Erythroblast (primary cell): ENCODE measurements around the gene ERGIC3.

Experiments
- DNase-seq, 2 experiments: peaks; one replicate each; lab custom pipeline; 2025; lab: John Stamatoyannopoulos, UW
- GATA1 ChIP-seq: IDR thresholded peaks from 2 replicates; pipeline ENCODE4 v1.6.1; 2011; ENCODE audit warnings: low read depth, mild to moderate bottlenecking, control low read depth, low read length, moderate library complexity
- POLR2A ChIP-seq: IDR thresholded peaks from 2 replicates; pipeline ENCODE4 v1.6.1; 2011; ENCODE audit warnings: mild to moderate bottlenecking, low read length

Gene ERGIC3

DNA sequence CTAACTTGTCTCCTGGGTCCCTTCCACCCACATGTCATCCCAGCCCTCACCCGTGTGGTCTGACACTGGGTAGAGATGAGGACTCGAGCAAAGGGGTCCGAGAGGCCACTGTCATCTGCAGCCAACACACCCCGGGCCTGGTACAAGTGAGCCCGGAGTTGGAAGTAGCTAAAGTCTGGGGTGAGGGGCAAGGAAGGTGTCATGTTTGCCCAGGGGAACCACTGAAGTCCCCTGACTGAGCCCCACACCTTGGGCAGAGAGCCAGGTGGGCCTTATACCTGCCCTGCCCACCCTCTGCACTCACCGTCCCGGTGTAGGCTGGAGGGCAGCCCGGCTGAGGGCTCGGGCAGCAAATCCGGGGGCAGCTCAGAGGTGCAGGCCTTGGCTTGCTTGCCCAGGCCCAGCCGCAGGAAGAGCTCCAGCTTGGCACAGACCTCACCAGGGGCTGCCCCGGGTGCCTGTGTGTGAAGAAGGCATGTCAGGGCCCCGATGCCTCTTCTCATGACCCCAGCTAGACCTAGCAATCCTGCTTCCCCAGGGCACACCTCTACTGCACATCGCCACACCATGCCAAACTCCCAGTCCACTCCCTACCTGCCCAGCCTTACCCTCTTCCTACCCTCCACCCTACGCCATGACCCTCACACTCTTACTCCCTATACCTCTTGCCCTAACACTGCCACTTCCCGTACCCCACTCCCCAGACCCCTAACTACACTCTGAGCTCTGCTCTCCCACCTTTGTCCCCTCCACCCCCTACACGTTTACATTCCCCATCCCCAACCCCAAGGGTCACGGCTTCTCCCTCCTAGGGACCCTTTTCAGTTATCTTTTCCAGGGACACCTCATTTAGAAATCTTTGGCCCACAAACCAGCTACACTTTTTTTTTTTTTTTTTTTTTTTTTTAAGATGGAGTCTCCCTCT is 42.0 kb downstream of the ERGIC3 start:
- TF ChIP-seq GATA1 = no peak
- no peak for TF ChIP-seq POLR2A

DNA sequence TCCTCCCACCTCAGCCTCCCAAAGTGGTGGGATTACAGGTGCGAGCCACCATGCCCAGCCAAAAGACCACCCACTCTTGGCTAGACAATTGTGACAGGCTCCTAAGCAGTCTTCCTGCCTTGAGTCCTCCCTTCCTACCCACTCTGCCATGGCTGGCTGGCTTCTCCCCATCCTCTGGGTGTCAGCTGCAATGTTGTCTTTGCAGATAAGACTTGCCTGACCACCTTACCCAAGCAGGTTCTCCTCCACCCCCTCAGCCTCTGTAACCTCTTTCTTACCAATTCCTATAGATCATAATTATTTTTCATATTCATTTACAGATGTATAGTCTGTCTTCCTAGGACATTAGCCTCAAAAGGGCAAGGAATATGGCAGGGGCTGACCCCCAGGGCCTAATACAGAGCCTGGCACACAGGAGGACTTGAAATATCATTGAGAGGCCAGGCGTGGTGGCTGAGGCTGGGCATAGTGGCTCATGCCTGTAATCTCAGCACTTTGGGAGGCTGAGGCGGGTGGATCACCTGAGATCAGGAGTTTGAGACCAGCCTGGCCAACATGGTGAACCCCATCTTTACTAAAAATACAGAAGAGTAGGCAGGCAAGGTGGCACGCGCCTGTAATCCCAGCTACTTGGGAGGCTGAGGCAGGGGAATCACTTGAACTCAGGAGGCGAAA is 45.0 kb downstream of the ERGIC3 start:
- DNase-seq = no peak
- TF ChIP-seq GATA1 (no peak), POLR2A (no peak)

More for the DNA sequence above, 42.0 kb downstream of the ERGIC3 start:
- DNase-seq = no peak

DNA sequence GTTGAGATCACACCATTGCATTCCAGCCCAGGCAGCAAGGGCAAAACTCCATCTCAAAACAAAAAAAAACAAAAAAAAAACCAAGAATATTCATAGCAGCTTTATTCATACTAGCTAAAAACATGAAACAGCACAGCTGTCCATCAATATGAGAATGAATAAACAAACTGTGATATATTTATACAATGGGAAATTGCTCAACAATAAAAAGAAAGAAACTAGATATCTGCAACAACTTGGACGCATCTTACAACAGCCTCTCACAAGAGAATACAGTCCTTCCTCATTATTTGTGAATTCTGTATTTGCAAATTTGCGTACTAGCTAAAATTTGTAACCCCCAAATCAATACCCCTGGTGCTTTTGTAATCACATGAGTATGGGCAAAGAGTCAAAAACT is 45.6 kb downstream of the ERGIC3 start:
- TF ChIP-seq GATA1 (no peak), POLR2A (no peak)
- DNase-seq = no peak

DNA sequence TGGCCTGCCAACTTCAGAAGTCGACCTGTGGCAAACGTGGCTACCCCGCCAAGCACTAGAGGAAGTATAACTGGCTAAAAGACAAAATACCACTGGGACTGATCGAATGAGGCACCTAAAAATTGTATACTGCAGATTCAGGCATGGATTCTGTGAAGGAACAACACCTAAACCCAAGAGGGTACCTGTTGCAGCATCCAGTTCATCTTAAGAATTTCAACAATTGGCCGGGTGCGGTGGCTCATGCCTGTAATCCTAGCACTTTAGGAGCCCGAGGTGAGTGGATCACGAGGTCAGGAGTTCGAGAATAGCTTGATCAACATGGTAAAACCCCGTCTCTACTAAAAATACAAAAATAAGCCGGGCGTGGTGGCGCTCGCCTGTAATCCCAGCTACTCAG is 46.5 kb downstream of the ERGIC3 start:
- DNase-seq = no peak
- TF ChIP-seq POLR2A = no peak
- no peak for TF ChIP-seq GATA1

DNA sequence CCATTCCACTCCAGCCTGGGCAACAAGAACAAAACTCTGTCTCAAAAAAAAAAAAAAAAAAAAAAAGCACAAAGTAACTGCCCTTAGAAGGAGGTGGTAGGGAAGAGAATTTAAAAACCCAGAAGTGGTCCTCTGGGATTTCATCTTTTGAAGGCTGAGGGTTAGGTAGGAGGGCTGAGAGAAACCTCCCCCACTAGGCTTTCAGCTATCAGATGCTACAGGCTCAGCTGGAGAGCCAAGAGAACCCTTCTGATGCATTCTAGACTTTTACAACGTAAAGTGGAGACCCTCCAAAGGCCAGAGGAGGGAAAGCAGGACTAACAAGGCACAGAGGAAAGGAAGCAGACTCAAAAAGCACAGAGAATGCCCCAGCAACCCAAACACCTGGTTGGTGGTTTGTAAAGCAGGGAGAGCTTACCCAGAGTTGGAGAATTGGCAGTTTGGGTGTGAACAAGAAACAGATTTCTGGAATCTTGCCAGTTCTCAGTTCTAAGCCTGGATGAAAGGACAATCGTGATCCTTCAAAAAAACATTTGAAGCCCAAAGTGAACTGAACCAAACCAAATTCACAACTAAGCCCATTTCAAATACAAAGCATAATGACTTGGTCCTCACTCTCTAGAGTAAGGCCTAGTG is 50.6 kb downstream of the ERGIC3 start:
- TF ChIP-seq POLR2A (no peak), GATA1 (no peak)
- no peak for DNase-seq

DNA sequence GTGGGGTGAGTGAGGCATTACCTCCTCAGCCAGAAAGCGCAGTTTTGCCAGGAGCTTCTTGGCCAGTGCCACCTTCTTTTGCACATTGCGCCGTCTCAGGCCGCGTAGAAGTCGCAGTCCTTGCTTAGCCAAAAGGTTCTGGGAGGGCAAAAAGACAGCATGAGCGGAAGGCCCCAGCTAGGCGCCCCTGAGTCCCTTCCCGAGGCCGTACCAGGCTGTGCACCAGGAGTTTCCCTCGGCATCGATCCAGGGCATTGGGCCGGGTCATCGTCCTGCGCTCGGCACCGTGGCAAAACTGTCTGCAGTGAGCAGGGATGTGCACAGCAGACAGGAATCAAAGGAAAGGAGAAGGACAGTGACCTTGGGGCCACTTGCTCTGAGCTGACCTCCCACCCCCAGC is 53.6 kb downstream of the ERGIC3 start:
- TF ChIP-seq GATA1 = no peak
- TF ChIP-seq POLR2A = no peak
- DNase-seq = no peak

DNA sequence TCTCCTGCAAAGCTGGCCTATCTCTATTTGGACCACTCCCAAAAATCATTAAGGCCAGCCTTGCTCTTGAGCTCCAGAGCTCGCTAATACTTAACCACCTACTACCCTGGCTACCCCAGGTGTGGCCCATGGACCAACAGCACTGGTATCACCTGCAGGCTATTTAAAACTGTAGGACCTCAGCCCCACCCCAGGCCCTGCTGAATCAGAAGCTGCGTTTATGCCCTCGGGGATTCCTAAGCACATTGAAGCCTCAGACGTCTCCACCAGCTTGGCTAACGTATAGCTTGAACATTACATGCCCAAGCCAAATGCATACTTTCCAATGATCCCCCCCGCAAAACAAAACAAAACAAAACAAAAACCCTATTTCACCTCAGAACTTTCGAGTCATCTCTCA is 54.0 kb downstream of the ERGIC3 start:
- no peak for DNase-seq
- TF ChIP-seq GATA1 (no peak), POLR2A (no peak)

DNA sequence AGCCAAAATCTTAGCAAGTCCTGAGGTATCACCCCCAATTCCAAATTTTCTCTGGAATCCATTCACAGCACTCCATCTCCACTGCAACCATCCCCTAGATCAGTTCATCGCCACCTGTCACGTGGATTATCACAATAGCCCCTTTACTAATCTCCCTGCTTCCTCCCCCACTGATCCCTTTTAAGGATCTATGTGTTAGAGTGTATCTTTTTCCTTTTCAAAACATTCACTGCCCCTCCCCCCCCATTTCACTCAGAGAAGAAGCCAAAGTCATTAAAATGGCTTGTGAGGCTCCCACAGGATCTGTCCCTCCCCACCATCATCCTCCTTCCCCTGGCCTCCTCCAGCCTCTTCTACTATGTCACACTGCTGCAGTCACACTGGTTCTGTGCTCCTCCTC is 55.3 kb downstream of the ERGIC3 start:
- no peak for DNase-seq
- no peak for TF ChIP-seq POLR2A
- no peak for TF ChIP-seq GATA1

DNA sequence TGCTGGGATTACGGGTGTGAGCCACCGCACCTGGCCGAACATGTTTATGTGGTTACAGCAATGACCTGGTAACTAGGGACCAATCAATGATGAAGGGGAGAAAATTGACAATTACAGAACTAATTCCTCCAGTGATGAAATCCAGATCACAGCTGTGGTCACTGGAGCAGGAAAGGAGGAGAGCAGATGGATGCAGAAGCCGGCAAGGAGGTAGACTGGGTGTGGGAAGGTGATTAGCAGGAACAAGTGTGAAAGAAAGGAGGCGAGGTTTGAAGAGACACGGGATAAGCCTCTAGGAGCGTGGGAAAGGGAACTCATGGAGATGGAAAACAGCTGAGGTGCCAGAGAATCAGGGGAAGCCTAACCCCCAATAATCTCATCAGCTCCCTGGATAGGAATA is 56.6 kb downstream of the ERGIC3 start:
- no peak for DNase-seq
- TF ChIP-seq GATA1 = no peak
- TF ChIP-seq POLR2A = no peak

DNA sequence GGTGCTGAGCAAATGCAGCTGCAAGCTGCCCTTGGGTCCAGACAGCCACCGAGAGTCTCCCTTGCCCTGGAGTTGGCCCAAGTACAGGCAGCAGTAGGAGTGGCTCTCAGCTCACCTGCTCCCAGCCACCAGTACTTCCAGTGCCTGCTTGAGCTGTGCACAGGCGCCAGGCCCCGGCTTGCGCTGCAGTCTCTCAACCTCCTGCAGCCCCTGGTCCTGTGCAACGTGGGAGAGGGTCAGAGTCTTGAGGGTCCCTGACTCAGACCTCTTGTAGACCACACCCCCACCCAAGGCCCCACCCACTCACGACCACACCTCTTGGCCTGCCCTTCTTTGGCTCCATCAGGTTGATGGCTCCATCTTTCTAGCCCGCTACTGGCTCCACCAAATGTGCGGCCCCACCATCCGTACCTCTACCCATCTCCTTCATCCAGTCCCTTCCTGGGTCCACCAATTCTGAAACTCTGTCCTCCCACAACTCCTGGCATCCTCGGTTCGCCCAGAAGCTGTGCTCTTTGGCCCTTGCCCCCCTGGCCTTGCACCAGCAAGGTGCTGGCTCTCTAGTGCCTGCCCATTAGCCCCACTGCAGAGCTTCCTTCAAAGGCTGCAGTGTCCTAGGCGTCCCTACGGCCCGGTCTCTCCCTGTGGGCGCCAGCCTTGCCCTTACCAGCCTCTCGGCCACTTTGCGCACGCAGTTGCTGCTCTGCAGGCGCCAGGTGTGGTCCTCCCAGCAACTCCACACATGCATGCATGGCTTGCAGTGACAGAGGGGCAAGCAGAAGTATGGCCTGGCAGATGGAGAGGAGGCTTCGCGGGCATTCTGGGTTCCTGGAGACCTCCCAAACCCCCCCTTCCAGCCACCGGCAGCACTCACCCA is 57.3 kb downstream of the ERGIC3 start:
- DNase-seq = no peak

DNA sequence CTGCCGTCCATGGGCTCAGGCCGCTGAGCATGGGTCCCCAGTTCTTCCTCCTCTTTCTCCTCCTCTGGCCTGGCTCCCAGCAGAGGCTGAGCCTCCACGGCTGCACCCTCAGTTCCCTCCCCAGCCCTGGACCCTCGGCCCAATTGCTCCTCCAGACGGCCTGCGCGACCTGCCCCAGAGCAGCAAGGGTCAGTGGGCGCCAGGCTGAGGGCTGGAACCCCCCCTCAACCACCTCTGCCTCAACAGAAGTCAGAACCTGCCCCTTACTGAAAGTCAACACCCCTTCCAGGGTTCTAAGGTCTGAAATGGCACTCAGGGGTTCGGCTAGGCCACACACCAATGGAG is 57.9 kb downstream of the ERGIC3 start:
- TF ChIP-seq GATA1 (no peak), POLR2A (no peak)
- DNase-seq = no peak

More for the DNA sequence above, 57.3 kb downstream of the ERGIC3 start:
- TF ChIP-seq GATA1 (no peak), POLR2A (no peak)

DNA sequence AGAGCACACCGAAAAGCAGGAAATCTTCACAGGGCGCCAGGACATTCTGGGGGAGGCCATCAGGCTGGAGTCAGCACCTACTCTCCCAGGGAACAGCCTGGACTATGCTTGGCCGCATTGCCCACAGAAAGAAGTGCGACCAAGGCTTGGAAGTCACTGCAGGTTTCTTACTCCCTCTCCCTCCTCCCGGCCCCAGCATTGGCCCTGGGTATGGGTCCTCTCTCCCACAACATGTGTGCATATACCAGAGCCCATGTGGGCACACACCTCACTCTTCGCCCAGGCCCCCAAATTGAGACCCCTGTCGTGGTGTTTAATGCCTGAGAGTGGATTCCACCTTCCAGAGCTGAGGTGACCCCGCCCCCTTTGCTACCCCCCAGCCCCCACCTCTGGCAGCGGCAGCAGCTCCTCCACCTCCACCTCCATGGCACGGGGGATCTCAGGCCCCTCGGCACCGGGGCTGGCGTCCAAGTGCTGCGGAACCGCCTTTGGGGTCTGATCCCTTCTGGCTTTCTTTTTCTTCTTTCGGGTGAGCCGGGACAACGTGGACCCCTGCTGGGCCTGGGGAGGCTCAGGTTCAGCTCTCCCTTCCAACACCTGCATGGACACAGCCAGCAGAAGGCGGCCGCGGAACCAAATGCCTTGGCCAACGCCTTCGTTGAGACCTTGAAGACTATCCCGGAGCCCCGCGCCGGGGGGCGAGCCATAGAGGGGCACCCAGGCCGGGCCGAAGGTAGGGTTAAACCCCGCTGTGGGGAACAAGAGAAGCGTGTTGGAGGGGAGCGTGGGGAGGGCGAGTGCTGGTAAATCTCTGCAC is 58.5 kb downstream of the ERGIC3 start:
- TF ChIP-seq GATA1 (no peak), POLR2A (no peak)

More for the DNA sequence above, 58.5 kb downstream of the ERGIC3 start:
- no peak for DNase-seq
